ENCODE results near the gene SCML1.

The SCML1 gene

GRCh38 chrX:17689971-17690409 is 47.3 kb upstream of the SCML1 start (continued):
- TF ChIP-seq ZNF76 (tag by site-specific recombination; IDR thresholded peaks at IDR 0.05; ENCODE audit: borderline replicate concordance, low read depth) (0 out of 2 replicates have a peak, but pooled peaks have one; percentile 22), ZNF362 (tag by site-specific recombination; IDR thresholded peaks at IDR 0.05) (peak; percentile 69), SP7 (tag by site-specific recombination; IDR thresholded peaks at IDR 0.05) (peak; percentile 82), ZNF692 (tag by site-specific recombination; IDR thresholded peaks at IDR 0.05) (peak; percentile 82), ZEB2 (tag by site-specific recombination; IDR thresholded peaks at IDR 0.05) (0 out of 2 replicates have a peak, but pooled peaks have one; percentile 29), ZNF629 (tag by site-specific recombination; IDR thresholded peaks at IDR 0.05) (peak; percentile 54; the same call in 1 of the 2 replicates), ZFP69B (tag by site-specific recombination; IDR thresholded peaks at IDR 0.05) (peak; percentile 32; the same call in 1 of the 2 replicates), ZNF280D (tag by site-specific recombination; IDR thresholded peaks at IDR 0.05) (no peak), ZNF398 (tag by site-specific recombination; IDR thresholded peaks at IDR 0.05) (no peak; the same call in 1 of the 2 replicates), ZNF843 (tag by site-specific recombination; IDR thresholded peaks at IDR 0.05) (peak; percentile 61; the same call in 1 of the 2 replicates), ZBTB17 (tag by site-specific recombination; IDR thresholded peaks at IDR 0.05) (0 out of 2 replicates have a peak, but pooled peaks have one; percentile 10), ZNF202 (tag by site-specific recombination; IDR thresholded peaks at IDR 0.05; ENCODE audit: borderline replicate concordance) (no peak), MZF1 (tag by site-specific recombination; IDR thresholded peaks at IDR 0.05; ENCODE audit: borderline replicate concordance) (no peak), ZNF596 (tag by site-specific recombination; IDR thresholded peaks at IDR 0.05) (no peak), ZNF157 (tag by site-specific recombination; IDR thresholded peaks at IDR 0.05) (no peak), ZFP3 (tag by site-specific recombination; IDR thresholded peaks at IDR 0.05; ENCODE audit: low read depth) (no peak), ZNF561 (tag by site-specific recombination; IDR thresholded peaks at IDR 0.05; ENCODE audit: borderline replicate concordance) (0 out of 2 replicates have a peak, but pooled peaks have one; percentile 42), ZBTB44 (tag by site-specific recombination; IDR thresholded peaks at IDR 0.05) (peak; percentile 47; the same call in 1 of the 2 replicates), KLF10 (tag by site-specific recombination; IDR thresholded peaks at IDR 0.05) (0 out of 2 replicates have a peak, but pooled peaks have one; percentile 28), GLIS1 (tag by site-specific recombination; IDR thresholded peaks at IDR 0.05) (peak; percentile 96)
